PC-9 (cell line): ENCODE data around the gene NR6A1. TPM values are rescaled to one million over a fixed set of nuclear protein-coding genes. Genes with fewer than 3 reads are reported as not detected.

ENCODE experiments used
- BruUV-seq: library from RNA; stranded (reverse); fragments of 400-500 nt; replicated peaks from 2 replicates; lab custom pipeline; 2021; lab: Mats Ljungman, UMichigan
- CTCF ChIA-PET: fragments of 300-600 bp; sonication (Branson Sonifier 250); formaldehyde crosslinking; loops from one replicate; lab custom pipeline; 2022; ENCODE audit warnings: antibody characterized with exemption; lab: Charles Lee
- POLR2A ChIA-PET: fragments of 300-600 bp; sonication (Branson Sonifier 250); formaldehyde crosslinking; loops from one replicate; lab custom pipeline; 2022; ENCODE audit warnings: antibody characterized with exemption; ENCODE audit not compliant: unreplicated experiment; lab: Charles Lee
- DNase-seq, 2 experiments: peaks; one replicate each; pipeline versions ENCODE4 v3.0.0 to v3.0.0-alpha.2; 2015 to 2022; ENCODE audit warnings: mixed read lengths in 1 of 2
- H2AFZ ChIP-seq: fragments of 200-600 bp; sonication (generic); 2 replicates; pipeline ENCODE4 v1.8.1; 2017; ENCODE audit warnings: antibody characterized with exemption
- H3F3A ChIP-seq: fragments of 200-600 bp; sonication (generic); 2 replicates; pipeline ENCODE4 v1.8.1; 2017; ENCODE audit warnings: antibody characterized with exemption, mild to moderate bottlenecking, low read depth; ENCODE audit not compliant: insufficient read depth
- H3K27ac ChIP-seq: fragments of 200-600 bp; sonication (generic); 2 replicates; pipeline ENCODE4 v1.6.1; 2016; ENCODE audit warnings: mixed run types
- H3K27me3 ChIP-seq: fragments of 200-600 bp; sonication (generic); 2 replicates; pipeline ENCODE4 v1.6.1; 2016; ENCODE audit warnings: low read depth, mixed run types; ENCODE audit not compliant: insufficient read depth
- H3K36me3 ChIP-seq: fragments of 200-600 bp; sonication (generic); 2 replicates; pipeline ENCODE4 v1.6.1; 2016; ENCODE audit warnings: low read depth, mixed run types
- H3K4me1 ChIP-seq: fragments of 200-600 bp; sonication (generic); replicated peaks from 2 replicates; pipeline ENCODE4 v1.6.1; 2016; ENCODE audit warnings: mixed run types; ENCODE audit not compliant: insufficient read depth
- H3K4me2 ChIP-seq: fragments of 200-600 bp; sonication (generic); 2 replicates; pipeline ENCODE4 v1.6.1; 2017; ENCODE audit warnings: mixed run types
- H3K4me3 ChIP-seq: fragments of 200-600 bp; sonication (generic); 2 replicates; pipeline ENCODE4 v1.6.1; 2016; ENCODE audit warnings: mixed run types
- H3K79me2 ChIP-seq: fragments of 200-600 bp; sonication (generic); 2 replicates; pipeline ENCODE4 v1.6.1; 2017; ENCODE audit warnings: low read depth, mixed run types
- H3K9me2 ChIP-seq: fragments of 200-600 bp; sonication (generic); 2 replicates; pipeline ENCODE4 v1.8.1; 2017; ENCODE audit warnings: mild to moderate bottlenecking; ENCODE audit not compliant: insufficient read depth
- H3K9me3 ChIP-seq: fragments of 200-600 bp; sonication (generic); 2 replicates; pipeline ENCODE4 v1.8.1; 2016; ENCODE audit warnings: low read depth; ENCODE audit not compliant: insufficient read depth
- H4K20me1 ChIP-seq: fragments of 200-600 bp; sonication (generic); 2 replicates; pipeline ENCODE4 v1.8.1; 2017; ENCODE audit not compliant: insufficient read depth
- EZH2 ChIP-seq: fragments of 200-600 bp; sonication (generic); IDR thresholded peaks from 2 replicates; pipeline ENCODE4 v1.8.0; 2017; ENCODE audit warnings: antibody characterized with exemption, low read depth
- intact Hi-C: fragments of 100-400 bp; cut with micrococcal nuclease; formaldehyde crosslinking; loops from one replicate; pipeline ENCODE4 v1.10.0; 2022; ENCODE audit not compliant: unreplicated experiment
- total RNA-seq: library from RNA; stranded (reverse); gene quantifications from 2 replicates; pipeline ENCODE4 v1.2.3, GENCODE V29; 2021
- TF ChIP-seq, protein P1 (sequence below): fragments of 200-600 bp; sonication (generic); conservative IDR thresholded peaks from 2 replicates; pipeline ENCODE4 v1.6.1; 2017; ENCODE audit warnings: mixed run types, antibody characterized with exemption, mild to moderate bottlenecking, moderate library complexity

Gene NR6A1
- total RNA-seq, 1 experiment from 2014 or later = 13.0 TPM

DNA sequence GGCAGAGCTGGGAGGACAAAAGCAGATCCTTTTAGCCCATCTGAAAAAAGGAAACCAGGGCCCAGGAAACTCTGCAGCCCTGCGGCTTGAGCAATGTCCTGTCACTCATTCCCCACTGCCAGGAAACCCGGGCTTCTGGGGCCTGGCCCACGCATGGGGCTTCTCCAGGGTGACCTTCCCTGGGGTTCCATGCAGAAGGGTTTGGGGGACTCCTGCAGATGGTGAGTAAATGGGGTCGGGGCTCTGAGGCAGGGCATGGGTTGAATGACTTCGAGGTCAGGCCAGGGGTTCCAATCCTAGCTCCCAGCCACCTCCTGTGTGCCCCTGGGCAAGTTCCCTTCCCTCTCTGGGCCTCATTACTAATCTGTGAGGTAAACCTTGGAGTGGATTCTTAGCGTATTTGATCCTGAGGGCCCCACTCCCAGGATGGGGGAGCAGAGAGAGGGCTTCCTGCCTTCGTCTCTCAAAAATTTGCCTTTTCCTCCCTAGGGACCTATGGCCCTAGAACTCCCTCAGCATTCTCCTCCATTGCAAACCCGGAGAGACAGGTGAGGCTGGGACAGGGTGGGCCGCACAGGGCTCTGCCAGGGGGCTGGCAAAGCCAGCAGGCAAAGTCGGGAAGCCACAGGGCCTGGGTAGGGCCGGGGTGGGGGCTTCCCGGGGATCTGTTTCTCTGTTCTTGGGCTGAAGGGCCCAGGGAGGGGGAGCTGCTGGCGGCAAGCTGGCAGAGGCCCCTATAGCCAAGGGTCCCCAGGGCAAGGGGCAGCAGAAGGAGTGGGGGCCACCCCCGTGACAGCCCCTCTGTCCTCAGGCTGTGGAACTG lies 295.0 kb downstream of the NR6A1 start:
- ChIA-PET CTCF (no interaction called here), POLR2A (no interaction called here)
- H3K79me2 ChIP-seq = no peaks in the 10 kb centered on the region
- no peak for DNase-seq
- intact Hi-C loops = no loop called here
- no peaks in the 10 kb centered on the region; the same call in 1 of the 2 replicates for H4K20me1 ChIP-seq
- H3K4me1 ChIP-seq = no peaks in the 10 kb centered on the region
- BruUV-seq = no TSS peak
- TF ChIP-seq EZH2 = no peak
- TF ChIP-seq, protein P1, sequence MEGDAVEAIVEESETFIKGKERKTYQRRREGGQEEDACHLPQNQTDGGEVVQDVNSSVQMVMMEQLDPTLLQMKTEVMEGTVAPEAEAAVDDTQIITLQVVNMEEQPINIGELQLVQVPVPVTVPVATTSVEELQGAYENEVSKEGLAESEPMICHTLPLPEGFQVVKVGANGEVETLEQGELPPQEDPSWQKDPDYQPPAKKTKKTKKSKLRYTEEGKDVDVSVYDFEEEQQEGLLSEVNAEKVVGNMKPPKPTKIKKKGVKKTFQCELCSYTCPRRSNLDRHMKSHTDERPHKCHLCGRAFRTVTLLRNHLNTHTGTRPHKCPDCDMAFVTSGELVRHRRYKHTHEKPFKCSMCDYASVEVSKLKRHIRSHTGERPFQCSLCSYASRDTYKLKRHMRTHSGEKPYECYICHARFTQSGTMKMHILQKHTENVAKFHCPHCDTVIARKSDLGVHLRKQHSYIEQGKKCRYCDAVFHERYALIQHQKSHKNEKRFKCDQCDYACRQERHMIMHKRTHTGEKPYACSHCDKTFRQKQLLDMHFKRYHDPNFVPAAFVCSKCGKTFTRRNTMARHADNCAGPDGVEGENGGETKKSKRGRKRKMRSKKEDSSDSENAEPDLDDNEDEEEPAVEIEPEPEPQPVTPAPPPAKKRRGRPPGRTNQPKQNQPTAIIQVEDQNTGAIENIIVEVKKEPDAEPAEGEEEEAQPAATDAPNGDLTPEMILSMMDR = no peak
- no peak overlapping the region for H3K4me2 ChIP-seq
- H3K27ac ChIP-seq = no peak overlapping the region
- no peaks in the 10 kb centered on the region for H3K9me2 ChIP-seq
- H3K36me3 ChIP-seq = no peaks in the 10 kb centered on the region
- H2AFZ ChIP-seq = no peak overlapping the region
- no peaks in the 10 kb centered on the region for H3K9me3 ChIP-seq
- H3F3A ChIP-seq = no peaks in the 10 kb centered on the region
- H3K27me3 ChIP-seq = peaks cover 8% of the 10 kb centered on the region; the same call in 1 of the 2 replicates
- H3K4me3 ChIP-seq = no peak overlapping the region

DNA sequence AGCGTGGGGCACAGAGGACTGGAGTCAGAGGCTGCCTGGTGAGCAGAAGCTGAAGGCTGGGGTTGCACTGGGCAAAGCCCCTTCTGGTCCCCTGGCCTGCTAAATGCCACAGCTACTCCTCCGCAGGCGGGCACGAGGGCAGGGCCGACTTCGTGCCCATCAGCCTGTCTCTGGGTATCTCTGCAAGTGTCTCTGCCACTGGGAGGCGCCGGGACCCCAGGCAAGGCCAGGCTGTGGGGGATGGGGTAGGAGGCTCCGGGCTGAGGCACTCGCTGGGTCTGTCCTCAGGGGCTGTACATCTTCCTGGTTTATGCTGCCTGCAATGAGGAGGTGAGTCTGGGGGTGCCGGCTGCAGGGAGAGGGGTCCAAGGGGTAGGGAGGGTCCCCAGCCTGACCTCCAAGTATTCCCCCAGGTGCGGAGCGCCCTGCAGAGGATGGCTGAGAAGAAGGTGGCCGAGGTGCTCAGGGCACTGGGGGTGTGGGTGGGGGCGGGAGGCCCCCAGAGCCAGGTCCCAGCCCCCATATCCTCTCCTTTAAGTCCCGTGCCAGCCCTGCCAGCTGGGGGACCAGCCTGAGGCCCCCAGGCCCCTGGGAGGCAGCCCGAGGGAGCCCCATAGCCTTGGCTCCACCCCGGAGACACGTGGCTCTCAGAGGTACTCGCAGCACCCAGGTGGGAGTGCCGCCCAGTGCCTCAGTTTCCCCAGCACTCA lies 295.8 kb downstream of the NR6A1 start:
- no peaks in the 10 kb centered on the region for H3K9me3 ChIP-seq
- H3K27me3 ChIP-seq = peaks cover 8% of the 10 kb centered on the region; the same call in 1 of the 2 replicates
- BruUV-seq = no TSS peak
- H3K9me2 ChIP-seq = no peaks in the 10 kb centered on the region
- H3K4me2 ChIP-seq = no peak overlapping the region
- ChIA-PET POLR2A (no interaction called here), CTCF (no interaction called here)
- no peak for TF ChIP-seq EZH2
- TF ChIP-seq, protein P1 = no peak
- no peak overlapping the region for H3K27ac ChIP-seq
- H3K4me3 ChIP-seq = no peak overlapping the region
- H3K4me1 ChIP-seq = no peaks in the 10 kb centered on the region
- no peaks in the 10 kb centered on the region for H3K79me2 ChIP-seq
- no peaks in the 10 kb centered on the region; the same call in 1 of the 2 replicates for H4K20me1 ChIP-seq
- no peaks in the 10 kb centered on the region for H3F3A ChIP-seq
- no peak for DNase-seq
- intact Hi-C loops = no loop called here
- no peak overlapping the region for H2AFZ ChIP-seq
- no peaks in the 10 kb centered on the region for H3K36me3 ChIP-seq

DNA sequence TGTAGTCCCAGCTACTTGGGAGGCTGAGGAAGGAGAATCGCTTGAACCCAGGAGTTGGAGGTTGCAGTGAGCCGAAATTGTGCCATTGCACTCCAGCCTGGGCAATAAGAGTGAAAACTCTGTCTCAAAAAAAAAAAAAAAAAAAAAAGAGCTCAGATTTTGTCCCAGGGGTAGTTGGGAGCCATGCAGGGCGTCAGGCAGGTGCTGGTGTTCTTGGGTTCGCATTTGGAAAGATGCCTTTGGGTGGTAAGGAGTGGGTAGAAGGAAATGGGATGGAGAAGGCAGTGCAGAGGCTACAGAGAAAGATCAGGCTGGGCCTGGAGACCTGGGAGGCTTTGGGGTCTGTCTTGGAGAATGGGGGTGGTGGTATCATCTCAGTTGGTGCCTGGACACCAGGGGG lies 297.0 kb downstream of the NR6A1 start:
- Histone ChIP-seq H3K36me3 (no peaks in the 10 kb centered on the region), H3K4me1 (no peaks in the 10 kb centered on the region), H2AFZ (no peak overlapping the region), H3K9me3 (no peaks in the 10 kb centered on the region), H3F3A (no peaks in the 10 kb centered on the region), H3K79me2 (no peaks in the 10 kb centered on the region), H3K4me3 (no peak overlapping the region), H3K27me3 (peaks cover 8% of the 10 kb centered on the region; the same call in 1 of the 2 replicates), H3K4me2 (no peak overlapping the region), H3K27ac (no peak overlapping the region), H3K9me2 (no peaks in the 10 kb centered on the region), H4K20me1 (no peaks in the 10 kb centered on the region; the same call in 1 of the 2 replicates)
- POLR2A ChIA-PET = no interaction called here
- CTCF ChIA-PET = interaction anchor here (0.7 kb wide), 1 partner anchor 10 kb away, joined by 3 read pairs; no protein-coding TSS in a partner anchor
- no peak for DNase-seq
- TF ChIP-seq, protein P1 = no peak
- no peak for TF ChIP-seq EZH2
- BruUV-seq = no TSS peak
- intact Hi-C loops = no loop called here
